Measurements from ENCODE around the gene LRP1-AS.

DNA sequence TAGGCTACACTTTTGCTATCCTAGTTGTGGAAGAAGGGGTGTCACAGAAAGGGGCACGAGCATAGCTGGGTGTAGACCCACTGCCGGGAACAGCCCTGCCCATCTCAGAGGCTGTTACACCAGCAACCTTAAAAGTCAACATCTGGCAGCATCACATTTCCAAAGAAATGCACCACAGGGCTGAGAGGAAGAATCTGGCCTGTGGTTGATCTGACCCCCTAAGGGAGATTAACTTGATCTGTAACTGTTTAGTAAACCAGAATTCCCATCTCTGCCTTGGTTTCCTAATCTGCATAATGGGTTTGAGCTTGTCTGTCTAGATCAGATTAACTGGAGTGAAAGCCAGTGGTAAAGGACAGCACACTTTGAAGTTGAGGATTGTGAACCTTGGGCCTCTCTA, 1.3 kb downstream of the LRP1-AS start:
- TF ChIP-seq, protein P1, sequence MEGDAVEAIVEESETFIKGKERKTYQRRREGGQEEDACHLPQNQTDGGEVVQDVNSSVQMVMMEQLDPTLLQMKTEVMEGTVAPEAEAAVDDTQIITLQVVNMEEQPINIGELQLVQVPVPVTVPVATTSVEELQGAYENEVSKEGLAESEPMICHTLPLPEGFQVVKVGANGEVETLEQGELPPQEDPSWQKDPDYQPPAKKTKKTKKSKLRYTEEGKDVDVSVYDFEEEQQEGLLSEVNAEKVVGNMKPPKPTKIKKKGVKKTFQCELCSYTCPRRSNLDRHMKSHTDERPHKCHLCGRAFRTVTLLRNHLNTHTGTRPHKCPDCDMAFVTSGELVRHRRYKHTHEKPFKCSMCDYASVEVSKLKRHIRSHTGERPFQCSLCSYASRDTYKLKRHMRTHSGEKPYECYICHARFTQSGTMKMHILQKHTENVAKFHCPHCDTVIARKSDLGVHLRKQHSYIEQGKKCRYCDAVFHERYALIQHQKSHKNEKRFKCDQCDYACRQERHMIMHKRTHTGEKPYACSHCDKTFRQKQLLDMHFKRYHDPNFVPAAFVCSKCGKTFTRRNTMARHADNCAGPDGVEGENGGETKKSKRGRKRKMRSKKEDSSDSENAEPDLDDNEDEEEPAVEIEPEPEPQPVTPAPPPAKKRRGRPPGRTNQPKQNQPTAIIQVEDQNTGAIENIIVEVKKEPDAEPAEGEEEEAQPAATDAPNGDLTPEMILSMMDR (IDR thresholded peaks at IDR 0.05): no peak
- TF ChIP-seq POLR2A (IDR thresholded peaks at IDR 0.05): no peak
